ENCODE data around the gene RPL36. TPM values are rescaled to one million over a fixed set of nuclear protein-coding genes. Genes with fewer than 3 reads are reported as not detected.
"Not testable (repeated sequence)": the region's sequence is repeated elsewhere in the genome, so short reads cannot be mapped to it uniquely, and the experiment has no call there.

Gene RPL36
- polyA plus RNA-seq, 2 of the 4 experiments (the other 2 are of a cell fraction) = 368 to 1,385 TPM

- CTCF ChIA-PET = interaction anchor here (0.7 to 1.4 kb wide), 3 partner anchors 10 to 66 kb away, joined by 3 to 4 read pairs (median 4); partner anchors contain the start of gene RPL36
- POLR2A ChIA-PET = interaction anchor here (1.6 kb wide), 1 partner anchor 11 kb away, joined by 4 read pairs; the partner anchor contains the start of gene RPL36
- DNase-seq (ENCODE audit: low read depth in 1 of 2, low spot score in 1 of 2) = no peak
- Histone ChIP-seq H3K4me2 (no peak overlapping the region), H3K27ac (no peak overlapping the region), H3K9me3 (no peaks in the 10 kb centered on the region), H3K4me3 (no peak overlapping the region), H3K4me1 (0 out of 3 replicates have a peak, but pooled peaks cover 3% of the 10 kb centered on the region)
- WGBS (ENCODE audit: missing lambda C conversion rate) = 94% methylated on average over 14 of the region's 22 CpGs
- FAIRE-seq = no peak
- no peak for TF ChIP-seq RNF2 (IDR thresholded peaks at IDR 0.05; ENCODE audit: borderline replicate concordance, low read depth)
- no peak for TF ChIP-seq POLR2A (IDR thresholded peaks at IDR 0.05; ENCODE audit: low read length)
- ATAC-seq = no peak
Observed at GRCh38 chr19:5700455-5701092, 10.5 kb downstream of the RPL36 start.

GRCh38 chr19:5702053-5702410 is 11.9 kb downstream of the RPL36 start:
- H3K4me2 ChIP-seq; FAIRE-seq; H3K27ac ChIP-seq; POLR2A ChIA-PET; H3K4me3 ChIP-seq; DNase-seq (ENCODE audit: low read depth in 1 of 2, low spot score in 1 of 2); H3K9me3 ChIP-seq; H3K4me1 ChIP-seq; CTCF ChIA-PET; ATAC-seq: not testable (repeated sequence)
- no CpG with 5 or more reads among the region's 28 CpGs for WGBS (ENCODE audit: missing lambda C conversion rate)

GRCh38 chr19:5703819-5704818 is 14.0 kb downstream of the RPL36 start:
- Histone ChIP-seq H3K4me2 (no peak overlapping the region), H3K4me1 (0 out of 3 replicates have a peak, but pooled peaks cover 3% of the 10 kb centered on the region), H3K27ac (no peak overlapping the region), H3K4me3 (no peak overlapping the region), H3K9me3 (no peaks in the 10 kb centered on the region)
- DNase-seq (ENCODE audit: low read depth in 1 of 2, low spot score in 1 of 2) (no peak), FAIRE-seq (no peak), ATAC-seq (peak; percentile 11 to 20; a peak in 4 of 6 replicates)
- TF ChIP-seq KDM5A (IDR thresholded peaks at IDR 0.05) = no peak
- TF ChIP-seq HOXB5 (CRISPR knock-in tag; IDR thresholded peaks at IDR 0.05) = no peak
- no peak for TF ChIP-seq REST (IDR thresholded peaks at IDR 0.05)
- no peak for TF ChIP-seq GATA3 (IDR thresholded peaks at IDR 0.05; ENCODE audit: borderline replicate concordance)
- no peak for TF ChIP-seq HDAC2 (IDR thresholded peaks at IDR 0.05)
- TF ChIP-seq HOXB13 (CRISPR knock-in tag; IDR thresholded peaks at IDR 0.05; ENCODE audit: low read depth) = no peak
- no peak for TF ChIP-seq CTCF (IDR thresholded peaks at IDR 0.05)
- no peak for TF ChIP-seq HES2 (IDR thresholded peaks at IDR 0.05)
- no peak for TF ChIP-seq ZSCAN20 (CRISPR knock-in tag; IDR thresholded peaks at IDR 0.05)
- no peak for TF ChIP-seq CHD4 (IDR thresholded peaks at IDR 0.05; ENCODE audit: borderline replicate concordance)
- TF ChIP-seq SREBF2 (IDR thresholded peaks at IDR 0.05) = no peak
- no peak for TF ChIP-seq EHF (CRISPR knock-in tag; IDR thresholded peaks at IDR 0.05)
- 93% methylated on average over 21 of the region's 40 CpGs for WGBS (ENCODE audit: missing lambda C conversion rate)
- ChIA-PET POLR2A (interaction anchor here (1.9 kb wide), 1 partner anchor 14 kb away, joined by 11 read pairs; the partner anchor contains the start of gene RPL36), CTCF (interaction anchor here (1.0 to 1.8 kb wide), 2 partner anchors 14 kb away, joined by 3 to 7 read pairs; partner anchors contain the start of gene RPL36)
